Testis (tissue), 2 donors: ENCODE results near the gene FAM229B.

Experiments
- POLR2A ChIP-seq: fragments of 450-650 bp; IDR thresholded peaks from one replicate; pipeline ENCODE4 v1.6.1; 2017; ENCODE audit warnings: antibody characterized with exemption, mild to moderate bottlenecking, moderate library complexity
- TF ChIP-seq, protein P1 (sequence below), 3 experiments: fragments of 450-650 bp in 2 of 3; fragments of 200-600 bp in 1 of 3; sonication (generic) in 1 of 3; IDR thresholded peaks; one replicate each; pipeline ENCODE4 v1.5.1; 2016 to 2019; ENCODE audit warnings: antibody characterized with exemption in 3 of 3, mild to moderate bottlenecking in 2 of 3, moderate library complexity in 1 of 3

DNA sequence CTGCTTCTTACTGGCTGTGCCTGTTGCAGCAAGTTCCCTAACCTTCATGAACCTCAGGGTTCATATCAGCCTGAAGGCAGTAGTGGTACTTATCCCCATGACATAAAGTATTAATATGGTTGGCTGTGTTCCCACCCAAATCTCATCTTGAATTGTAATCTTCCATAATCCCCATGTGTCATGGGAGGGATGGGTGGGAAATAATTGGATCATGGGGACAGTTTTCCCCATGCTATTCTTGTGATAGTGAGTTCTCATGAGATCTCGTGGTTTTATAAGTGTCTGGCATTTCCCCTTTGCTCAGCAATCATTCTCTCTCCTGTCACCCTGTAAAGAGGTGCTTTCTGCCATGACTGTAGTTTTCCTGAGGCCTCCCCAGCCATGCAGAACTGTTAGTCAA, 61.8 kb downstream of the FAM229B start:
- TF ChIP-seq, protein P1, sequence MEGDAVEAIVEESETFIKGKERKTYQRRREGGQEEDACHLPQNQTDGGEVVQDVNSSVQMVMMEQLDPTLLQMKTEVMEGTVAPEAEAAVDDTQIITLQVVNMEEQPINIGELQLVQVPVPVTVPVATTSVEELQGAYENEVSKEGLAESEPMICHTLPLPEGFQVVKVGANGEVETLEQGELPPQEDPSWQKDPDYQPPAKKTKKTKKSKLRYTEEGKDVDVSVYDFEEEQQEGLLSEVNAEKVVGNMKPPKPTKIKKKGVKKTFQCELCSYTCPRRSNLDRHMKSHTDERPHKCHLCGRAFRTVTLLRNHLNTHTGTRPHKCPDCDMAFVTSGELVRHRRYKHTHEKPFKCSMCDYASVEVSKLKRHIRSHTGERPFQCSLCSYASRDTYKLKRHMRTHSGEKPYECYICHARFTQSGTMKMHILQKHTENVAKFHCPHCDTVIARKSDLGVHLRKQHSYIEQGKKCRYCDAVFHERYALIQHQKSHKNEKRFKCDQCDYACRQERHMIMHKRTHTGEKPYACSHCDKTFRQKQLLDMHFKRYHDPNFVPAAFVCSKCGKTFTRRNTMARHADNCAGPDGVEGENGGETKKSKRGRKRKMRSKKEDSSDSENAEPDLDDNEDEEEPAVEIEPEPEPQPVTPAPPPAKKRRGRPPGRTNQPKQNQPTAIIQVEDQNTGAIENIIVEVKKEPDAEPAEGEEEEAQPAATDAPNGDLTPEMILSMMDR (IDR thresholded peaks at IDR 0.05): no peak
- no peak for TF ChIP-seq POLR2A
